ENCODE results near the gene ZC3H12C.

ZC3H12C gene

GRCh38 chr11:110148775-110149744 lies 55.9 kb downstream of the ZC3H12C start:
- DNase-seq (ENCODE audit: low read depth in 2 of 2), result no peak

GRCh38 chr11:110152199-110152598 lies 59.0 kb downstream of the ZC3H12C start:
- DNase-seq (ENCODE audit: low read depth in 2 of 2), result no peak

- no peak for DNase-seq (ENCODE audit: low read depth in 2 of 2)
These were observed 60.3 kb downstream of the ZC3H12C start for GRCh38 chr11:110153474-110153873.

- no peak for DNase-seq (ENCODE audit: low read depth in 2 of 2)
These were observed 63.3 kb downstream of the ZC3H12C start for GRCh38 chr11:110156503-110156902.

GRCh38 chr11:110158317-110159200 lies 65.4 kb downstream of the ZC3H12C start:
- DNase-seq (ENCODE audit: low read depth in 2 of 2), result no peak

- DNase-seq (ENCODE audit: low read depth in 2 of 2), result no peak
These were observed 66.3 kb downstream of the ZC3H12C start for GRCh38 chr11:110159476-110159875.

GRCh38 chr11:110160016-110160415 lies 66.8 kb downstream of the ZC3H12C start:
- no peak for DNase-seq (ENCODE audit: low read depth in 2 of 2)

- DNase-seq (ENCODE audit: low read depth in 2 of 2), result no peak
These were observed 67.2 kb downstream of the ZC3H12C start for GRCh38 chr11:110160437-110160836.

- no peak for DNase-seq (ENCODE audit: low read depth in 2 of 2)
These were observed 67.9 kb downstream of the ZC3H12C start for GRCh38 chr11:110161061-110161460.

- no peak for DNase-seq (ENCODE audit: low read depth in 2 of 2)
These were observed 69.0 kb downstream of the ZC3H12C start for GRCh38 chr11:110162216-110162615.

GRCh38 chr11:110165039-110165925 lies 72.1 kb downstream of the ZC3H12C start:
- no peak for DNase-seq (ENCODE audit: low read depth in 2 of 2)

GRCh38 chr11:110168033-110168803 lies 75.0 kb downstream of the ZC3H12C start:
- DNase-seq (ENCODE audit: low read depth in 2 of 2), result no peak

GRCh38 chr11:110169738-110170137 lies 76.5 kb downstream of the ZC3H12C start:
- DNase-seq (ENCODE audit: low read depth in 2 of 2), result no peak

- DNase-seq (ENCODE audit: low read depth in 2 of 2), result no peak
These were observed 79.4 kb downstream of the ZC3H12C start for GRCh38 chr11:110172468-110173065.

- peak; percentile 37 to 50 for DNase-seq (ENCODE audit: low read depth in 2 of 2)
These were observed 80.8 kb downstream of the ZC3H12C start for GRCh38 chr11:110173811-110174644.

- no peak for DNase-seq (ENCODE audit: low read depth in 2 of 2)
These were observed 81.6 kb downstream of the ZC3H12C start for GRCh38 chr11:110174645-110175310.

- no peak for DNase-seq (ENCODE audit: low read depth in 2 of 2)
These were observed 83.3 kb downstream of the ZC3H12C start for GRCh38 chr11:110176366-110177085.

- no peak for DNase-seq (ENCODE audit: low read depth in 2 of 2)
These were observed 83.9 kb downstream of the ZC3H12C start for GRCh38 chr11:110177086-110177456.
